Neuronal stem cell (in vitro differentiated cells): ENCODE results near the gene CLCA2.

Experiments
- DNase-seq: peaks from one replicate; pipeline ENCODE4 v3.0.0-alpha.2; 2013; ENCODE audit warnings: low spot score
- H2AFZ ChIP-seq: one replicate; pipeline ENCODE4 v1.6.1; 2013; ENCODE audit warnings: mild to moderate bottlenecking, low read length, inconsistent platforms
- H2AK5ac ChIP-seq: 2 replicates; pipeline ENCODE4 v1.6.1; 2013; ENCODE audit warnings: low read depth, mild to moderate bottlenecking, inconsistent platforms, low read length, moderate library complexity, mixed read lengths
- H2BK120ac ChIP-seq: 2 replicates; pipeline ENCODE4 v1.6.1; 2013; ENCODE audit warnings: low read depth, mild to moderate bottlenecking, inconsistent platforms, low read length, moderate library complexity, mixed read lengths
- H2BK12ac ChIP-seq: one replicate; pipeline ENCODE4 v1.6.1; 2013; ENCODE audit warnings: low read length, inconsistent platforms
- H2BK15ac ChIP-seq: 2 replicates; pipeline ENCODE4 v1.6.1; 2013; ENCODE audit warnings: mild to moderate bottlenecking, low read length, inconsistent platforms, mixed read lengths
- H2BK5ac ChIP-seq: one replicate; pipeline ENCODE4 v1.6.1; 2013; ENCODE audit warnings: inconsistent platforms, mild to moderate bottlenecking, low read length, moderate library complexity
- H3K14ac ChIP-seq: one replicate; pipeline ENCODE4 v1.6.1; 2013; ENCODE audit warnings: low read length, inconsistent platforms
- H3K18ac ChIP-seq: 2 replicates; pipeline ENCODE4 v1.6.1; 2013; ENCODE audit warnings: low read length, inconsistent platforms
- H3K23ac ChIP-seq: 2 replicates; pipeline ENCODE4 v1.6.1; 2013; ENCODE audit warnings: low read depth, mild to moderate bottlenecking, mixed read lengths, low read length, inconsistent platforms; ENCODE audit not compliant: poor library complexity
- H3K27ac ChIP-seq: replicated peaks from 3 replicates; pipeline ENCODE4 v1.5.1; 2013; ENCODE audit warnings: low read length, inconsistent platforms
- H3K27me3 ChIP-seq, 3 experiments: 2 replicates each; pipeline ENCODE4 v1.6.1; 2013; ENCODE audit warnings: low read length in 3 of 3, mild to moderate bottlenecking in 2 of 3, inconsistent platforms in 1 of 3, low read depth in 1 of 3, mixed read lengths in 1 of 3, moderate library complexity in 1 of 3; ENCODE audit not compliant: control insufficient read depth in 3 of 3, insufficient read depth in 3 of 3
- H3K36me3 ChIP-seq, 2 donors: replicated peaks in 1 of 2; 2 replicates each; pipeline ENCODE4 v1.6.1; 2013; ENCODE audit warnings: low read length in 2 of 2; ENCODE audit not compliant: control insufficient read depth in 2 of 2, insufficient read depth in 2 of 2
- H3K4ac ChIP-seq: 2 replicates; pipeline ENCODE4 v1.6.1; 2013; ENCODE audit warnings: inconsistent platforms, mild to moderate bottlenecking, low read length, moderate library complexity
- H3K4me1 ChIP-seq, 2 donors: 1 replicate in 1 of 2; 2 replicates in 1 of 2; pipeline ENCODE4 v1.6.1; 2013; ENCODE audit warnings: low read length in 2 of 2, low read depth in 1 of 2; ENCODE audit not compliant: control insufficient read depth in 2 of 2, insufficient read depth in 1 of 2
- H3K4me2 ChIP-seq: one replicate; pipeline ENCODE4 v1.6.1; 2013; ENCODE audit warnings: mild to moderate bottlenecking, low read length, inconsistent platforms; ENCODE audit not compliant: insufficient read depth, poor library complexity, severe bottlenecking
- H3K4me3 ChIP-seq, 2 donors: 2 replicates each; pipeline ENCODE4 v1.5.1; 2013; ENCODE audit warnings: low read length in 2 of 2, mild to moderate bottlenecking in 2 of 2, inconsistent platforms in 1 of 2, moderate library complexity in 1 of 2
- H3K79me1 ChIP-seq: one replicate; pipeline ENCODE4 v1.6.1; 2013; ENCODE audit warnings: low read depth, mild to moderate bottlenecking, inconsistent platforms, low read length, moderate library complexity
- H3K9ac ChIP-seq: one replicate; pipeline ENCODE4 v1.6.1; 2013; ENCODE audit warnings: mild to moderate bottlenecking, low read depth, low read length, inconsistent platforms; ENCODE audit not compliant: poor library complexity
- H3K9me3 ChIP-seq, 2 donors: replicated peaks in 1 of 2; 2 replicates each; pipeline versions ENCODE3 to v1.6.1; 2013; ENCODE audit warnings: low read length in 2 of 2, mild to moderate bottlenecking in 2 of 2, inconsistent platforms in 1 of 2, low read depth in 1 of 2, mixed read lengths in 1 of 2, moderate library complexity in 1 of 2; ENCODE audit not compliant: control insufficient read depth in 2 of 2, insufficient read depth in 1 of 2
- H4K8ac ChIP-seq: one replicate; pipeline ENCODE4 v1.6.1; 2013; ENCODE audit warnings: low read depth, mild to moderate bottlenecking, inconsistent platforms, low read length, moderate library complexity
- H4K91ac ChIP-seq: one replicate; pipeline ENCODE4 v1.6.1; 2013; ENCODE audit warnings: low read length, low read depth, mild to moderate bottlenecking, inconsistent platforms; ENCODE audit not compliant: poor library complexity
- WGBS, 2 donors: extraction: QIAGEN DNeasy Blood & Tissue Kit; methylation state at CpG; one replicate each; pipeline ENCODE4 v1.1.7; 2013; ENCODE audit warnings: missing lambda C conversion rate in 2 of 2, mixed read lengths in 1 of 2; ENCODE audit not compliant: insufficient read length in 2 of 2, insufficient replicate concordance in 1 of 2; ENCODE audit errors: extremely low coverage in 2 of 2; 5-methylcytosine and 5-hydroxymethylcytosine counted together

Gene CLCA2

GRCh38 chr1:86487131-86487810 lies 63.3 kb downstream of the CLCA2 start:
- Histone ChIP-seq H3K27me3 (peaks cover 0 to 6% (median 0%) of the 10 kb centered on the region in 3 experiments), H2BK12ac (no peak overlapping the region), H3K23ac (no peak overlapping the region), H3K4me3 (no peak overlapping the region), H2AK5ac (no peak overlapping the region), H4K91ac (no peak overlapping the region), H3K79me1 (no peaks in the 10 kb centered on the region), H2BK15ac (no peak overlapping the region), H3K9me3 (no peaks in the 10 kb centered on the region), H3K36me3 (no peaks in the 10 kb centered on the region), H4K8ac (no peak overlapping the region), H2BK5ac (no peak overlapping the region), H3K9ac (no peak overlapping the region), H3K18ac (no peak overlapping the region), H3K4me2 (no peak overlapping the region), H3K4me1 (no peaks in the 10 kb centered on the region), H2BK120ac (no peak overlapping the region), H3K27ac (no peak overlapping the region), H3K4ac (no peak overlapping the region), H2AFZ (no peak overlapping the region), H3K14ac (no peak overlapping the region)
- no peak for DNase-seq
- WGBS, 2 donors = no CpG with 5 or more reads among the region's 4 CpGs

- Histone ChIP-seq H2BK120ac (no peak overlapping the region), H2BK15ac (no peak overlapping the region), H3K27ac (no peak overlapping the region), H3K18ac (no peak overlapping the region), H2BK12ac (no peak overlapping the region), H3K4me1 (no peaks in the 10 kb centered on the region), H2AFZ (no peak overlapping the region), H3K9ac (no peak overlapping the region), H3K79me1 (no peaks in the 10 kb centered on the region), H3K27me3 (peaks cover 0 to 4% (median 0%) of the 10 kb centered on the region in 3 experiments), H2BK5ac (no peak overlapping the region), H2AK5ac (no peak overlapping the region), H3K4ac (no peak overlapping the region), H3K36me3 (no peaks in the 10 kb centered on the region), H3K4me2 (no peak overlapping the region), H4K91ac (no peak overlapping the region), H3K4me3 (no peak overlapping the region), H3K14ac (no peak overlapping the region), H4K8ac (no peak overlapping the region), H3K9me3 (no peaks in the 10 kb centered on the region), H3K23ac (no peak overlapping the region)
- no CpG with 5 or more reads among the region's 4 CpGs for WGBS, 2 donors
- no peak for DNase-seq
Observed at GRCh38 chr1:86487811-86488141, 63.8 kb downstream of the CLCA2 start.

DNA sequence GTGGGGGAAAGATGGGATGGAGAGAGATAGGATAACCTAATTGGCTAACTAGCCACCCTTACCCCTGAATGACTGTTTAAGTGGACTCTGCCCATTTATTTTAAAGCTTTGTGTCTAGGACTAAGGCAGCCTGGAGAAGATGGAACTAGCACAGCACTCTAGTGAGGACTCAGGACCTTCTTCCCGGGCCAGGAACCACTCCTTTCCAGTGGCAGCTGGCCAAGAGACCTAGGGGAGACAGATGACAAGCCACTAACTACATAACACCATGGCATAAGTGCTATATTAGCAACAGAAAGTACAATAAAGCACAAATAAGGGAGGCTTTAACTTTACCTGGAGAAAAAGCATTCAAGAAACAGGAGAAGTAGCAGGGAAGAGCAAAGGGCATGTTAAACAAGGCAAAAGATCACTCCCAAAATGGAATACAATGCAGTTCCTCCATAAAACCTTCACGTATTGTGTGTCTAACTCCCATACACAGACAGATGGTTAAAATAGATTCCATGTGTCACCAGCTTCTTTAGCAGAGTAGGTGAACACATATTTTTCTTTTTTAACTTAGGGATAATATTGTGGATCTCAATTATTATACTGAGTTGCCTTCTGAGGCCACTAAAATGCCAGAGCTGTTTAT lies 65.4 kb downstream of the CLCA2 start:
- H3K79me1 ChIP-seq = no peaks in the 10 kb centered on the region
- peaks cover 0 to 3% of the 10 kb centered on the region in 2 donors for H3K4me1 ChIP-seq
- no peaks in the 10 kb centered on the region for H3K9me3 ChIP-seq
- peaks cover 0 to 4% (median 0%) of the 10 kb centered on the region in 3 experiments for H3K27me3 ChIP-seq
- no peak overlapping the region for H3K4me2 ChIP-seq
- no peaks in the 10 kb centered on the region for H3K36me3 ChIP-seq
- no peak overlapping the region for H3K9ac ChIP-seq
- H2BK120ac ChIP-seq = no peak overlapping the region
- no peak overlapping the region for H3K18ac ChIP-seq
- no peak overlapping the region for H2BK15ac ChIP-seq
- H3K4me3 ChIP-seq = no peak overlapping the region
- no peak overlapping the region for H2BK5ac ChIP-seq
- no peak overlapping the region for H2AK5ac ChIP-seq
- no peak overlapping the region for H3K4ac ChIP-seq
- H3K14ac ChIP-seq = no peak overlapping the region
- no peak overlapping the region for H3K27ac ChIP-seq
- no peak overlapping the region for H4K91ac ChIP-seq
- H2BK12ac ChIP-seq = no peak overlapping the region
- WGBS, 2 donors = no CpG with 5 or more reads among the region's 2 CpGs
- no peak for DNase-seq
- H3K23ac ChIP-seq = no peak overlapping the region
- no peak overlapping the region for H2AFZ ChIP-seq
- no peak overlapping the region for H4K8ac ChIP-seq

GRCh38 chr1:86491171-86491950 lies 67.4 kb downstream of the CLCA2 start:
- Histone ChIP-seq H2BK15ac (no peak overlapping the region), H3K9ac (no peak overlapping the region), H3K36me3 (no peaks in the 10 kb centered on the region), H2BK120ac (no peak overlapping the region), H3K79me1 (no peaks in the 10 kb centered on the region), H3K18ac (no peak overlapping the region), H4K91ac (no peak overlapping the region), H3K4me3 (no peak overlapping the region), H2BK12ac (no peak overlapping the region), H4K8ac (no peak overlapping the region), H3K9me3 (no peaks in the 10 kb centered on the region), H3K23ac (no peak overlapping the region), H2BK5ac (no peak overlapping the region), H3K27me3 (peaks cover 0 to 4% (median 0%) of the 10 kb centered on the region in 3 experiments), H3K4me2 (no peak overlapping the region), H3K27ac (no peak overlapping the region), H2AFZ (no peak overlapping the region), H3K14ac (no peak overlapping the region), H3K4ac (no peak overlapping the region), H2AK5ac (no peak overlapping the region), H3K4me1 (peaks cover 0 to 3% of the 10 kb centered on the region in 2 donors)
- no peak for DNase-seq
- no CpG with 5 or more reads among the region's 2 CpGs for WGBS, 2 donors
